Astrocyte (in vitro differentiated cells and primary cell): ENCODE data around the gene GPR21. TPM values are rescaled to one million over a fixed set of nuclear protein-coding genes. Genes with fewer than 3 reads are reported as not detected.

Experiments used
- DNase-seq: peaks from one replicate; pipeline ENCODE4 v3.0.0-alpha.2; 2010; ENCODE audit warnings: low read depth
- FAIRE-seq: peaks from 2 replicates; lab custom pipeline; 2011; peaks lifted over from hg19 to GRCh38; lab: Jason Lieb, UNC
- H2AFZ ChIP-seq: 2 replicates; pipeline ENCODE4 v1.6.0; 2012; ENCODE audit warnings: low read depth, low read length, inconsistent platforms
- H3K27ac ChIP-seq: 2 replicates; pipeline ENCODE4 v1.5.1; 2011; ENCODE audit warnings: low read depth, low read length, inconsistent platforms
- H3K27me3 ChIP-seq: 2 replicates; pipeline ENCODE4 v1.6.0; 2011; ENCODE audit warnings: low read length, inconsistent platforms; ENCODE audit not compliant: insufficient read depth
- H3K36me3 ChIP-seq: 2 replicates; pipeline ENCODE4 v1.5.1; 2011; ENCODE audit warnings: low read length, inconsistent platforms; ENCODE audit not compliant: insufficient read depth
- H3K4me1 ChIP-seq: 2 replicates; pipeline ENCODE4 v1.5.1; 2011; ENCODE audit warnings: low read length, inconsistent platforms; ENCODE audit not compliant: insufficient read depth
- H3K4me2 ChIP-seq: 2 replicates; pipeline ENCODE4 v1.6.0; 2012; ENCODE audit warnings: low read length, inconsistent platforms
- H3K4me3 ChIP-seq: 2 replicates; pipeline ENCODE4 v1.5.1; 2011; ENCODE audit warnings: low read depth, mild to moderate bottlenecking, low read length, inconsistent platforms; ENCODE audit not compliant: insufficient read depth
- H3K79me2 ChIP-seq: 2 replicates; pipeline ENCODE4 v1.6.0; 2012; ENCODE audit warnings: mild to moderate bottlenecking, low read length, inconsistent platforms; ENCODE audit not compliant: insufficient read depth
- H3K9ac ChIP-seq: 2 replicates; pipeline ENCODE4 v1.6.0; 2012; ENCODE audit warnings: mild to moderate bottlenecking, low read length, inconsistent platforms
- H3K9me3 ChIP-seq: 2 replicates; pipeline ENCODE4 v1.5.1; 2012; ENCODE audit warnings: low read depth, mild to moderate bottlenecking, low read length, inconsistent platforms; ENCODE audit not compliant: insufficient read depth
- H4K20me1 ChIP-seq: 2 replicates; pipeline ENCODE4 v1.6.0; 2012; ENCODE audit warnings: low read length, inconsistent platforms; ENCODE audit not compliant: insufficient read depth
- H3K27ac Mint-ChIP-seq: one replicate; pipeline ENCODE4 v1.8.0; 2021; ENCODE audit warnings: mild to moderate bottlenecking, mixed read lengths; ENCODE audit not compliant: unreplicated experiment
- H3K27me3 Mint-ChIP-seq: one replicate; pipeline ENCODE4 v1.8.0; 2021; ENCODE audit warnings: low read depth, mixed read lengths; ENCODE audit not compliant: unreplicated experiment
- H3K36me3 Mint-ChIP-seq: one replicate; pipeline ENCODE4 v1.8.0; 2021; ENCODE audit warnings: low read depth, mixed read lengths; ENCODE audit not compliant: unreplicated experiment
- H3K4me1 Mint-ChIP-seq: one replicate; pipeline ENCODE4 v1.8.0; 2021; ENCODE audit warnings: low read depth, mixed read lengths; ENCODE audit not compliant: unreplicated experiment
- H3K4me3 Mint-ChIP-seq: one replicate; pipeline ENCODE4 v1.8.0; 2021; ENCODE audit warnings: mild to moderate bottlenecking, moderate library complexity, mixed read lengths; ENCODE audit not compliant: unreplicated experiment
- H3K9me3 Mint-ChIP-seq: one replicate; pipeline ENCODE4 v1.8.0; 2021; ENCODE audit warnings: mild to moderate bottlenecking, mixed read lengths; ENCODE audit not compliant: unreplicated experiment
- CTCF ChIP-seq: IDR thresholded peaks from 2 replicates; pipeline ENCODE4 v1.5.1; 2011; ENCODE audit warnings: low read depth, mild to moderate bottlenecking, inconsistent platforms, low read length, moderate library complexity; ENCODE audit not compliant: insufficient read depth
- EZH2 ChIP-seq: IDR thresholded peaks from 2 replicates; pipeline ENCODE4 v1.6.1; 2012; ENCODE audit warnings: mild to moderate bottlenecking, low read length, inconsistent platforms; ENCODE audit not compliant: insufficient read depth
- total RNA-seq: library from RNA; stranded (reverse); gene quantifications from 2 replicates; pipeline ENCODE4 v1.2.1, GENCODE V29; 2021

GPR21 gene
- total RNA-seq, 1 donor from 2014 or later: 1.6 TPM

GRCh38 chr9:123049589-123050222 lies 16.2 kb downstream of the GPR21 start:
- Histone ChIP-seq H3K4me1 (peaks cover 3% of the 10 kb centered on the region), H3K4me3 (no peak overlapping the region), H4K20me1 (no peaks in the 10 kb centered on the region), H2AFZ (no peak overlapping the region), H3K4me2 (no peak overlapping the region), H3K36me3 (no peaks in the 10 kb centered on the region), H3K79me2 (no peaks in the 10 kb centered on the region), H3K9me3 (no peaks in the 10 kb centered on the region), H3K9ac (no peak overlapping the region), H3K27ac (no peak overlapping the region), H3K27me3 (no peaks in the 10 kb centered on the region)
- peak; percentile 37 for FAIRE-seq
- H3K27ac Mint-ChIP-seq: no peak overlapping the region
- no peaks in the 10 kb centered on the region for H3K9me3 Mint-ChIP-seq
- no peaks in the 10 kb centered on the region for H3K36me3 Mint-ChIP-seq
- H3K4me1 Mint-ChIP-seq: peaks cover 6% of the 10 kb centered on the region
- H3K27me3 Mint-ChIP-seq: no peaks in the 10 kb centered on the region
- peak; percentile 38 for DNase-seq
- H3K4me3 Mint-ChIP-seq: no peak overlapping the region
- TF ChIP-seq CTCF (no peak), EZH2 (no peak)

GRCh38 chr9:123053046-123053445 lies 19.6 kb downstream of the GPR21 start:
- Mint-ChIP-seq H3K9me3 (no peaks in the 10 kb centered on the region), H3K27ac (no peak overlapping the region), H3K4me3 (no peak overlapping the region), H3K36me3 (no peaks in the 10 kb centered on the region), H3K4me1 (peaks cover 1% of the 10 kb centered on the region), H3K27me3 (no peaks in the 10 kb centered on the region)
- H3K9ac ChIP-seq: no peak overlapping the region
- no peak overlapping the region for H2AFZ ChIP-seq
- H3K4me2 ChIP-seq: no peak overlapping the region
- no peaks in the 10 kb centered on the region for H3K9me3 ChIP-seq
- H3K4me3 ChIP-seq: no peak overlapping the region
- peaks cover 3% of the 10 kb centered on the region for H3K4me1 ChIP-seq
- FAIRE-seq: no peak
- no peaks in the 10 kb centered on the region for H3K36me3 ChIP-seq
- H3K79me2 ChIP-seq: no peaks in the 10 kb centered on the region
- no peak overlapping the region for H3K27ac ChIP-seq
- H3K27me3 ChIP-seq: no peaks in the 10 kb centered on the region
- no peaks in the 10 kb centered on the region for H4K20me1 ChIP-seq
- TF ChIP-seq EZH2 (no peak), CTCF (no peak)
- DNase-seq: no peak

- Histone ChIP-seq H3K4me1 (peaks cover 4% of the 10 kb centered on the region), H3K27me3 (no peaks in the 10 kb centered on the region), H3K9ac (no peak overlapping the region), H3K4me2 (no peak overlapping the region), H4K20me1 (no peaks in the 10 kb centered on the region), H3K9me3 (no peaks in the 10 kb centered on the region), H3K27ac (no peak overlapping the region), H3K79me2 (no peaks in the 10 kb centered on the region), H3K36me3 (no peaks in the 10 kb centered on the region), H2AFZ (no peak overlapping the region), H3K4me3 (no peak overlapping the region)
- no peaks in the 10 kb centered on the region for H3K4me1 Mint-ChIP-seq
- H3K36me3 Mint-ChIP-seq: no peaks in the 10 kb centered on the region
- H3K27me3 Mint-ChIP-seq: no peaks in the 10 kb centered on the region
- H3K9me3 Mint-ChIP-seq: no peaks in the 10 kb centered on the region
- no peak overlapping the region for H3K4me3 Mint-ChIP-seq
- DNase-seq (no peak), FAIRE-seq (peak; percentile 71)
- no peak overlapping the region for H3K27ac Mint-ChIP-seq
- TF ChIP-seq CTCF (no peak), EZH2 (no peak)
These were observed 20.2 kb downstream of the GPR21 start for GRCh38 chr9:123053711-123054110.
